Osteocyte (in vitro differentiated cells): ENCODE data around the gene PPP1CA. TPM values are rescaled to one million over a fixed set of nuclear protein-coding genes. Genes with fewer than 3 reads are reported as not detected.

Experiments used
- DNase-seq: peaks from one replicate; pipeline ENCODE4 v3.0.0; 2021; ENCODE audit warnings: mixed read lengths; ENCODE audit not compliant: unreplicated experiment; ENCODE audit errors: extremely low spot score
- H3K27ac Mint-ChIP-seq: one replicate; pipeline ENCODE4 v1.8.0; 2021; ENCODE audit warnings: mild to moderate bottlenecking, mixed read lengths; ENCODE audit not compliant: unreplicated experiment
- H3K27me3 Mint-ChIP-seq: one replicate; pipeline ENCODE4 v1.8.0; 2021; ENCODE audit warnings: mixed read lengths; ENCODE audit not compliant: unreplicated experiment
- H3K36me3 Mint-ChIP-seq: one replicate; pipeline ENCODE4 v1.8.0; 2021; ENCODE audit warnings: mixed read lengths; ENCODE audit not compliant: unreplicated experiment
- H3K4me1 Mint-ChIP-seq: one replicate; pipeline ENCODE4 v1.8.0; 2021; ENCODE audit warnings: mixed read lengths; ENCODE audit not compliant: unreplicated experiment
- H3K4me3 Mint-ChIP-seq: one replicate; pipeline ENCODE4 v1.8.0; 2021; ENCODE audit warnings: mild to moderate bottlenecking, moderate library complexity, mixed read lengths; ENCODE audit not compliant: unreplicated experiment
- H3K9me3 Mint-ChIP-seq: one replicate; pipeline ENCODE4 v1.8.0; 2021; ENCODE audit warnings: mixed read lengths; ENCODE audit not compliant: unreplicated experiment
- CTCF ChIP-seq: fragments of 200-600 bp; sonication (generic); IDR thresholded peaks from 2 replicates; pipeline ENCODE4 v1.5.0; 2021; ENCODE audit warnings: antibody characterized with exemption, mild to moderate bottlenecking, moderate library complexity
- total RNA-seq: library from RNA; stranded (reverse); gene quantifications from 2 replicates; pipeline ENCODE4 v1.2.1, GENCODE V29; 2021

The PPP1CA gene
- total RNA-seq, 1 donor from 2014 or later, result 140 TPM

DNA sequence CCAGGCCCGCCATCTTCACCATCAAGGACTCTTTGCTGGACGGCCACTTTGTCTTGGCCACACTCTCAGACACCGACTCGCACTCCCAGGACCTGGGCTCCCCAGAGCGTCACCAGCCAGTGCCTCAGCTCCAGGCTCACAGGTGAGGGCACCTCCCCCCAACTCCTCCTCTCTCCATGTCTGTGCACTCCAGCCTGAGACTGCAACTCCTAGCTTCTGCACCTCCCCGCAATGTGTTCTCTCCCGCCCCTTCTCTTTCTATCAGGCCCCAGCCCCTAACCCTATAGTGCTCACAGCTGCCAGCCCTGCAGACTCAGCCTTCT is 5.4 kb downstream of the PPP1CA start:
- no peak for DNase-seq
- Mint-ChIP-seq H3K4me3 (no peak overlapping the region), H3K9me3 (no peaks in the 10 kb centered on the region), H3K4me1 (peaks cover 29% of the 10 kb centered on the region), H3K36me3 (peaks cover 14% of the 10 kb centered on the region), H3K27ac (no peak overlapping the region), H3K27me3 (no peaks in the 10 kb centered on the region)
- TF ChIP-seq CTCF, result no peak

- Mint-ChIP-seq H3K4me3 (no peak overlapping the region), H3K27ac (no peak overlapping the region), H3K4me1 (peaks cover 32% of the 10 kb centered on the region), H3K36me3 (peaks cover 14% of the 10 kb centered on the region), H3K9me3 (no peaks in the 10 kb centered on the region), H3K27me3 (no peaks in the 10 kb centered on the region)
- peak; percentile 81 for DNase-seq
- TF ChIP-seq CTCF, result no peak
Observed at GRCh38 chr11:67395555-67396258, 6.0 kb downstream of the PPP1CA start.

DNA sequence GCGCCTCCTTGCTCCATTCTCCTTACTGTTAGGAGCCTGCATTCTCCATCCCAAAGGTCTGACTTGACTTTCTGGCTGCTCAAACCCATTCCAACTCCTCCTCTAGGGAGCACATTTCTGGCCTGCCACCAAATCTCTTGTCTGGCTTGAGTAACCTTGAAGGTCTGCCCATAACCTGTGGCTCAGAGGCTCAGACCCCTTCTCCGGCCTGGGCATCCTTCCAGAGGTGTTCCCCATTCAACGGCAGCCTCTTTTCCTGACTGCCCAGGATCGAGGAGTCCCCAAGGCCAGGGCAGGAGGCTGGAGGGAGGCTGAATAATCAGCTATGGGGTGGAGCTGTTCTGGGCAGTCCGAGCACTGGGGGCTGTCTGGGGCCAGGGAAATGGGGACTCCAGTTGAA is 7.7 kb downstream of the PPP1CA start:
- H3K4me1 Mint-ChIP-seq, result peaks cover 27% of the 10 kb centered on the region
- peak; percentile 78 for DNase-seq
- no peaks in the 10 kb centered on the region for H3K9me3 Mint-ChIP-seq
- H3K27me3 Mint-ChIP-seq, result no peaks in the 10 kb centered on the region
- peaks cover 14% of the 10 kb centered on the region for H3K36me3 Mint-ChIP-seq
- TF ChIP-seq CTCF, result no peak
- no peak overlapping the region for H3K27ac Mint-ChIP-seq
- peak overlapping the region; percentile 32 for H3K4me3 Mint-ChIP-seq

DNA sequence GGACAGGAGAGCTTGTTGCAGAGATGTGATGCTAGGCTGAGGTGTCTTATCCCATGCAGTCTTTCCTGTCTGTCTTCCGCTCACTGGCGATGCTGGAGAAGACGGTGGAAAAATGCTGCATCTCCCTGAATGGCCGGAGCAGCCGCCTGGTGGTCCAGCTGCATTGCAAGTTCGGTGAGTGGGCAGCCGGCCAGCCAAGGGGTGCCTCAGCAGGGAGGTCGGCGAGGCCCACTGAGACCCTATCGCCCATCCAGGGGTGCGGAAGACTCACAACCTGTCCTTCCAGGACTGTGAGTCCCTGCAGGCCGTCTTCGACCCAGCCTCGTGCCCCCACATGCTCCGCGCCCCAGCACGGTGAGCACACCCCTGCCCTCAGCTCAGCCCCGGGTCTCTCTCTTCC is 8.2 kb downstream of the PPP1CA start:
- no peak for TF ChIP-seq CTCF
- peak; percentile 79 for DNase-seq
- Mint-ChIP-seq H3K36me3 (peaks cover 13% of the 10 kb centered on the region), H3K9me3 (no peaks in the 10 kb centered on the region), H3K27me3 (no peaks in the 10 kb centered on the region), H3K27ac (no peak overlapping the region), H3K4me3 (peak overlapping the region; percentile 32), H3K4me1 (peaks cover 27% of the 10 kb centered on the region)

- Mint-ChIP-seq H3K4me3 (peak overlapping the region; percentile 84), H3K36me3 (peaks cover 4% of the 10 kb centered on the region), H3K9me3 (no peaks in the 10 kb centered on the region), H3K27me3 (no peaks in the 10 kb centered on the region), H3K27ac (peak overlapping the region; percentile 85), H3K4me1 (peaks cover 27% of the 10 kb centered on the region)
- DNase-seq, result peak; percentile 81
- no peak for TF ChIP-seq CTCF
Observed at GRCh38 chr11:67392183-67392715, 9.4 kb downstream of the PPP1CA start.
